B cell (primary cell): Measurements from ENCODE around the gene PTGES2. TPM values are rescaled to one million over a fixed set of nuclear protein-coding genes. Genes with fewer than 3 reads are reported as not detected.
A peak's percentile ranks its signal among the peaks of the same experiment; 100 is the strongest.

Experiments
- ATAC-seq: fragments of 200-7000 bp; cut with Tn5 transposase; one replicate; pipeline ENCODE4 v1.10.0; 2021; ENCODE audit warnings: low read depth, mild to moderate bottlenecking, moderate number of reproducible peaks, moderate library complexity
- CTCF ChIA-PET: fragments of 350-600 bp; sonication (Branson Sonifier 250); formaldehyde crosslinking; loops from one replicate; lab custom pipeline; 2021; ENCODE audit warnings: antibody characterized with exemption, inconsistent platforms; lab: Charles Lee
- POLR2A ChIA-PET: fragments of 350-600 bp; sonication (Branson Sonifier 250); formaldehyde crosslinking; loops from one replicate; lab custom pipeline; 2021; ENCODE audit warnings: antibody characterized with exemption; lab: Charles Lee
- DNase-seq: peaks from one replicate; pipeline ENCODE4 v3.0.0; 2013
- H2AFZ ChIP-seq: 2 replicates; pipeline ENCODE4 v1.6.1; 2012; ENCODE audit warnings: mild to moderate bottlenecking, low read depth, low read length; ENCODE audit not compliant: insufficient read depth, poor library complexity, severe bottlenecking
- H3K27ac ChIP-seq, 2 donors: 1 replicate in 1 of 2; 2 replicates in 1 of 2; pipeline ENCODE4 v1.5.1; 2012 to 2013; ENCODE audit warnings: low read length in 2 of 2, mild to moderate bottlenecking in 2 of 2, moderate library complexity in 1 of 2
- H3K27me3 ChIP-seq, 4 experiments: fragments of 200-600 bp in 1 of 4; sonication (generic) in 1 of 4; replicated peaks in 1 of 4; 1 replicate in 2 of 4; 2 replicates in 2 of 4; pipeline versions ENCODE4 v1.6.1 to v1.7.0; 2013 to 2016; ENCODE audit warnings: low read length in 3 of 4, mild to moderate bottlenecking in 2 of 4, mixed read lengths in 1 of 4, moderate library complexity in 1 of 4; ENCODE audit not compliant: insufficient read depth in 4 of 4, control insufficient read depth in 3 of 4; ENCODE audit errors: control extremely low read depth in 1 of 4
- H3K36me3 ChIP-seq, 2 experiments: replicated peaks in 1 of 2; 1 replicate in 1 of 2; 2 replicates in 1 of 2; pipeline versions ENCODE4 v1.6.1 to v1.7.1; 2013; ENCODE audit warnings: low read length in 1 of 2; ENCODE audit not compliant: insufficient read depth in 2 of 2, control insufficient read depth in 1 of 2; ENCODE audit errors: control extremely low read depth in 1 of 2, extremely low read depth in 1 of 2
- H3K4me1 ChIP-seq, 2 donors: fragments of 200-600 bp in 1 of 2; sonication (generic) in 1 of 2; 1 replicate in 1 of 2; 2 replicates in 1 of 2; pipeline versions ENCODE4 v1.5.1 to v1.6.1; 2013 to 2017; ENCODE audit warnings: low read length in 2 of 2; ENCODE audit not compliant: control insufficient read depth in 2 of 2, insufficient read depth in 2 of 2
- H3K4me2 ChIP-seq: replicated peaks from 2 replicates; pipeline ENCODE3; 2012; ENCODE audit warnings: mild to moderate bottlenecking, low read depth, low read length; ENCODE audit not compliant: poor library complexity, severe bottlenecking
- H3K4me3 ChIP-seq, 5 experiments: fragments of 200-600 bp in 1 of 5; sonication (generic) in 1 of 5; 1 replicate in 3 of 5; 2 replicates in 2 of 5; pipeline versions ENCODE4 v1.5.1 to v1.7.0; 2011 to 2016; ENCODE audit warnings: low read length in 4 of 5, mild to moderate bottlenecking in 4 of 5, low read depth in 2 of 5, control low read depth in 1 of 5, moderate library complexity in 1 of 5; ENCODE audit not compliant: insufficient read depth in 1 of 5; ENCODE audit errors: control extremely low read depth in 1 of 5, extremely low read depth in 1 of 5
- H3K79me2 ChIP-seq: fragments of 200-600 bp; sonication (generic); one replicate; pipeline ENCODE4 v1.6.0; 2016; ENCODE audit warnings: low read length; ENCODE audit not compliant: control insufficient read depth, insufficient read depth
- H3K9ac ChIP-seq: fragments of 200-600 bp; sonication (generic); 2 replicates; pipeline ENCODE4 v1.6.1; 2017; ENCODE audit warnings: mild to moderate bottlenecking, low read length, moderate library complexity
- H3K9me3 ChIP-seq, 3 donors: one replicate each; pipeline versions ENCODE4 v1.6.1 to v1.7.1; 2013; ENCODE audit warnings: low read length in 2 of 3; ENCODE audit not compliant: control insufficient read depth in 2 of 3, insufficient read depth in 1 of 3; ENCODE audit errors: control extremely low read depth in 1 of 3
- H4K20me1 ChIP-seq: 2 replicates; pipeline ENCODE4 v1.6.0; 2012; ENCODE audit warnings: mild to moderate bottlenecking, low read length; ENCODE audit not compliant: insufficient read depth, control insufficient read depth, poor library complexity, severe bottlenecking
- H3K27ac Mint-ChIP-seq: one replicate; pipeline ENCODE4 v1.8.0; 2021; ENCODE audit warnings: mixed read lengths
- H3K27me3 Mint-ChIP-seq: one replicate; pipeline ENCODE4 v1.8.0; 2021; ENCODE audit warnings: mixed read lengths
- H3K4me1 Mint-ChIP-seq: one replicate; pipeline ENCODE4 v1.8.0; 2021; ENCODE audit warnings: mixed read lengths
- H3K4me3 Mint-ChIP-seq: one replicate; pipeline ENCODE4 v1.8.0; 2021; ENCODE audit warnings: mixed read lengths
- H3K9me3 Mint-ChIP-seq: one replicate; pipeline ENCODE4 v1.8.0; 2022; ENCODE audit warnings: mixed read lengths; ENCODE audit not compliant: insufficient read depth
- EZH2 ChIP-seq: IDR thresholded peaks from 2 replicates; pipeline ENCODE4 v1.6.1; 2012; ENCODE audit warnings: borderline replicate concordance, low read depth, mild to moderate bottlenecking, moderate library complexity, low read length; ENCODE audit not compliant: insufficient read depth, poor library complexity, severe bottlenecking
- WGBS: methylation state at CpG from one replicate; pipeline ENCODE4 v1.1.5; 2013; ENCODE audit warnings: missing lambda C conversion rate; ENCODE audit not compliant: insufficient coverage; 5-methylcytosine and 5-hydroxymethylcytosine counted together
- intact Hi-C: fragments of 100-400 bp; cut with micrococcal nuclease; formaldehyde crosslinking; loops from one replicate; pipeline ENCODE4 v1.10.0; 2022
- polyA plus RNA-seq: library from polyadenylated mRNA; depleted of rRNA; stranded (reverse); fragments of >200 nt; gene quantifications from 2 replicates; pipeline ENCODE4 v1.2.3, GENCODE V29; 2012
- total RNA-seq, 2 donors: library from RNA; stranded (reverse); fragments of 120-200 nt in 1 of 2; gene quantifications; 1 replicate in 1 of 2; 2 replicates in 1 of 2; pipeline versions ENCODE4 v1.2.3 to v1.2.4, GENCODE V29; 2013 to 2022
- TF ChIP-seq, protein P1 (sequence below): fragments of 200-600 bp; IDR thresholded peaks from one replicate; pipeline ENCODE4 v1.8.0; 2022; ENCODE audit warnings: antibody characterized with exemption, mild to moderate bottlenecking

The PTGES2 gene
- total and polyA plus RNA-seq, 2 donors (not counting 1 experiment from before 2014, with no cell fraction given): 77.8 to 113 TPM

DNA sequence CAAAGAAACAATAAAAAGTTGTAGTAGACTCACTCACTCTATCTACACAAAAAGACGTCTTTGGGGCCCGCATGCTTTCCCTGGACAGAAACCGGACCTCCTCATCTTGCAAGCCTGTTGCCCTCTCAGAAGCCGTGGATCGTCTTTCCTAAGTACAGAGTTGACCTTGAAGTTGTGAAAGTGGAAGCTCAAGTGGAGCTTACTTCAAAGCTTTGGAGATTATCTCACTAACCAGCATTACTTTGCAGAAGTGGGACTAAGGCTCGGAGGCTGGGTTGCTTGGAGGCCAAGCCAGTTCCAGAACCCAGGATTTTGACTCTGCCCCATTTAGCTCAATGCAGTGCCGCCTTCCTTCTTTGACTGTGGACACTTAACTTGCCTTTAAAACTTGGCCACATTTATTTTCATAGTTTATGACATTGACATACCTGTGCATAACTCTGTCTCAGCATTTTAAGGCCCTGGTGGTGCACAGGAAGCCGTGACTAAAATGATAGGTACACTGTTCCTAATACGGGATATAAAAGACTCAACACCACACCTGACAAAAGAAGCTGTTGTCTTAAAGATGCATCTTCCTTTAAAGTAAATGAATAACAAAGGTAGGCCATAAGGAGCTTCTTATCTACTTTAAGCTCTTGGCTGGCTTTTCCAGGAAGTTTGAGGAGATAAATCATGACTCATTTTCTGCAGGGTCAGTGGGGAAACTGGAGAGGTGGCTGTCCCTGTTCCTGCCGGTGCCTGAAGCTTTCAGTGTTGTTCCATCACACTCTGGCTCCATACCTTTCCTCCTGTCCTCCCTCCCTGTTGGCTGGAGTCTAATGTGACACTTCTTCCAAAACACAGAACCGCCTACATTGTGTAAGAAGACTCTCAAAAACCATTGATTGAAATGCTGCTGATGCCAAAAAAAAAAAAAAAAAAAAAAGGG, 48.8 kb downstream of the PTGES2 start:
- H3K4me1 Mint-ChIP-seq: peaks cover 33% of the 10 kb centered on the region
- H3K9me3 ChIP-seq: no peaks in the 10 kb centered on the region
- no peak overlapping the region for H3K4me3 ChIP-seq
- H3K27me3 Mint-ChIP-seq: no peaks in the 10 kb centered on the region
- ATAC-seq (no peak), DNase-seq (no peak)
- H3K36me3 ChIP-seq: peaks cover 0 to 7% of the 10 kb centered on the region in 2 experiments
- H3K4me2 ChIP-seq: no peak overlapping the region
- H3K9me3 Mint-ChIP-seq: no peaks in the 10 kb centered on the region
- no peaks in the 10 kb centered on the region for H3K27me3 ChIP-seq
- intact Hi-C loops: no loop called here
- peaks cover 8% of the 10 kb centered on the region for H4K20me1 ChIP-seq
- WGBS: 71% methylated on average over 6 of the region's 11 CpGs
- TF ChIP-seq EZH2: no peak
- TF ChIP-seq, protein P1, sequence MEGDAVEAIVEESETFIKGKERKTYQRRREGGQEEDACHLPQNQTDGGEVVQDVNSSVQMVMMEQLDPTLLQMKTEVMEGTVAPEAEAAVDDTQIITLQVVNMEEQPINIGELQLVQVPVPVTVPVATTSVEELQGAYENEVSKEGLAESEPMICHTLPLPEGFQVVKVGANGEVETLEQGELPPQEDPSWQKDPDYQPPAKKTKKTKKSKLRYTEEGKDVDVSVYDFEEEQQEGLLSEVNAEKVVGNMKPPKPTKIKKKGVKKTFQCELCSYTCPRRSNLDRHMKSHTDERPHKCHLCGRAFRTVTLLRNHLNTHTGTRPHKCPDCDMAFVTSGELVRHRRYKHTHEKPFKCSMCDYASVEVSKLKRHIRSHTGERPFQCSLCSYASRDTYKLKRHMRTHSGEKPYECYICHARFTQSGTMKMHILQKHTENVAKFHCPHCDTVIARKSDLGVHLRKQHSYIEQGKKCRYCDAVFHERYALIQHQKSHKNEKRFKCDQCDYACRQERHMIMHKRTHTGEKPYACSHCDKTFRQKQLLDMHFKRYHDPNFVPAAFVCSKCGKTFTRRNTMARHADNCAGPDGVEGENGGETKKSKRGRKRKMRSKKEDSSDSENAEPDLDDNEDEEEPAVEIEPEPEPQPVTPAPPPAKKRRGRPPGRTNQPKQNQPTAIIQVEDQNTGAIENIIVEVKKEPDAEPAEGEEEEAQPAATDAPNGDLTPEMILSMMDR: no peak
- H3K79me2 ChIP-seq: peaks cover 90% of the 10 kb centered on the region
- POLR2A ChIA-PET: interaction anchor here (0.6 to 1.4 kb wide), 3 partner anchors 11 to 43 kb away, joined by 3 to 6 read pairs (median 4); partner anchors contain the start of genes NAIF1 and SLC25A25
- CTCF ChIA-PET: interaction anchor here (0.5 to 3.5 kb wide), 4 partner anchors 37 to 88 kb away, joined by 3 to 13 read pairs (median 4); no protein-coding TSS in a partner anchor
- H3K4me3 Mint-ChIP-seq: no peak overlapping the region
- H3K27ac Mint-ChIP-seq: peak overlapping the region; percentile 53
- H3K4me1 ChIP-seq: peaks cover 11 to 17% of the 10 kb centered on the region in 2 donors
- no peak overlapping the region for H2AFZ ChIP-seq
- H3K9ac ChIP-seq: no peak overlapping the region
- peak overlapping the region in 1 of 2 donors; percentile 15 for H3K27ac ChIP-seq
